K562 (cell line): Measurements from ENCODE around the gene LLPH. TPM values are rescaled to one million over a fixed set of nuclear protein-coding genes. Genes with fewer than 3 reads are reported as not detected.

Experiments used
- BHLHE40 ChIP-seq: IDR thresholded peaks from 2 replicates; pipeline ENCODE4 v1.6.1; 2011; ENCODE audit warnings: low read length, improper control_type of control experiment
- CAMTA2 ChIP-seq: fragments of 250-450 bp; sonication (Bioruptor Pico); conservative IDR thresholded peaks from 2 replicates; pipeline ENCODE4 v1.5.1; 2022
- CBX2 ChIP-seq: fragments of 200-600 bp; sonication (generic); IDR thresholded peaks from one replicate; pipeline ENCODE4 v1.6.1; 2012; ENCODE audit warnings: mild to moderate bottlenecking, low read length, inconsistent platforms; ENCODE audit not compliant: insufficient read depth, poor library complexity, severe bottlenecking
- DPF2 ChIP-seq: fragments of 450-650 bp; IDR thresholded peaks from 2 replicates; pipeline ENCODE4 v1.6.1; 2016
- LARP7 ChIP-seq: fragments of 450-650 bp; IDR thresholded peaks from 2 replicates; pipeline ENCODE4 v1.6.1; 2016
- MCM7 ChIP-seq, 2 experiments: fragments of 450-650 bp; IDR thresholded peaks; 2 replicates each; pipeline ENCODE4 v1.6.1; 2016 to 2018
- NFE2L1 ChIP-seq: fragments of 450-650 bp; IDR thresholded peaks from 2 replicates; pipeline ENCODE4 v1.6.1; 2016; ENCODE audit warnings: missing genetic modification characterization, low read depth, mild to moderate bottlenecking, missing compliant biosample characterization, moderate library complexity, borderline replicate concordance
- NR2C2 ChIP-seq, 2 experiments: fragments of 200-800 bp in 1 of 2; sonication (Bioruptor generic) in 1 of 2; sonication (generic) in 1 of 2; formaldehyde crosslinking in 1 of 2; IDR thresholded peaks; 2 replicates each; pipeline versions ENCODE4 v1.6.1 to v1.8.0; 2016 to 2022; ENCODE audit warnings: mild to moderate bottlenecking in 1 of 2, missing compliant biosample characterization in 1 of 2, missing genetic modification characterization in 1 of 2, missing genetic modification reagents in 1 of 2
- PHB2 ChIP-seq: fragments of 450-650 bp; IDR thresholded peaks from 2 replicates; pipeline ENCODE4 v1.6.1; 2017; ENCODE audit warnings: low read depth
- POLR2H ChIP-seq: IDR thresholded peaks from 2 replicates; pipeline ENCODE4 v1.6.1; 2016; ENCODE audit warnings: missing genetic modification characterization, low read depth, mild to moderate bottlenecking, control low read depth, missing compliant biosample characterization, moderate library complexity
- RBM39 ChIP-seq: fragments of 200-400 bp; formaldehyde crosslinking; optimal IDR thresholded peaks from 2 replicates; pipeline ENCODE3; 2018; ENCODE audit warnings: low read depth, low read length
- SMARCC2 ChIP-seq: fragments of 450-650 bp; IDR thresholded peaks from 2 replicates; pipeline ENCODE4 v1.6.1; 2017; ENCODE audit warnings: antibody characterized with exemption, moderate library complexity, mild to moderate bottlenecking, low read depth
- ZKSCAN1 ChIP-seq: fragments of 150-350 bp; IDR thresholded peaks from 2 replicates; pipeline ENCODE4 v1.6.1; 2016; ENCODE audit warnings: low read depth, low read length
- ZNF324 ChIP-seq: fragments of 250-450 bp; sonication (Bioruptor Pico); IDR thresholded peaks from 2 replicates; pipeline ENCODE4 v1.4.0; 2020; ENCODE audit warnings: mild to moderate bottlenecking
- ZNF384 ChIP-seq: IDR thresholded peaks from 2 replicates; pipeline ENCODE4 v1.6.1; 2012; ENCODE audit warnings: low read depth, low read length, improper control_type of control experiment
- polyA plus RNA-seq, 8 experiments: library from polyadenylated mRNA; depleted of rRNA in 4 of 8; stranded (reverse) in 5 of 8; unstranded in 3 of 8; fragments of >200 nt; fragmentation: Nextera tagmentation in 2 of 8; fragmentation: Illumina TruSeq in 1 of 8; extraction: Ambion mirVana in 2 of 8; extraction: Trizol in 1 of 8; gene quantifications; 2 replicates each; pipeline versions ENCODE4 v1.2.1 to v1.2.3, GENCODE V29; 2011 to 2014; ENCODE audit warnings: inconsistent platforms in 1 of 8, missing spikeins in 1 of 8
- total RNA-seq, 7 experiments: library from RNA; depleted of rRNA in 6 of 7; stranded (reverse); fragments of >200 nt in 6 of 7; fragmentation: Illumina TruSeq in 2 of 7; extraction: Trizol in 2 of 7; gene quantifications; 2 replicates each; pipeline versions ENCODE4 v1.2.1 to v1.2.3, GENCODE V29; 2011 to 2021; ENCODE audit warnings: low replicate concordance in 1 of 7
- TF ChIP-seq, protein P1 (sequence below): fragments of 250-450 bp; sonication (Bioruptor Pico); IDR thresholded peaks from 2 replicates; pipeline ENCODE4 v1.4.0; 2020; ENCODE audit warnings: mild to moderate bottlenecking, moderate library complexity
- TF ChIP-seq, protein P2 (sequence below): fragments of 450-650 bp; formaldehyde crosslinking; IDR thresholded peaks from 2 replicates; pipeline ENCODE4 v1.4.0; 2020; ENCODE audit warnings: mild to moderate bottlenecking, moderate library complexity
- TF ChIP-seq, protein P3 (sequence below): fragments of 250-450 bp; sonication (Bioruptor Pico); IDR thresholded peaks from 2 replicates; pipeline ENCODE4 v1.5.0; 2021
- TF ChIP-seq, protein P4 (sequence below): sonication (generic); formaldehyde crosslinking; IDR thresholded peaks from 2 replicates; pipeline ENCODE4 v1.8.1; 2023; ENCODE audit warnings: mild to moderate bottlenecking, missing genetic modification reagents
- TF ChIP-seq, protein P5 (sequence below): IDR thresholded peaks from 2 replicates; pipeline ENCODE4 v1.6.1; 2014; ENCODE audit warnings: antibody characterized with exemption

LLPH gene
- total and polyA plus RNA-seq, 9 of the 15 experiments (the other 6 are each of a cell fraction or from before 2014, with no cell fraction given): 19.1 to 87.3 (median 59.6) TPM

DNA sequence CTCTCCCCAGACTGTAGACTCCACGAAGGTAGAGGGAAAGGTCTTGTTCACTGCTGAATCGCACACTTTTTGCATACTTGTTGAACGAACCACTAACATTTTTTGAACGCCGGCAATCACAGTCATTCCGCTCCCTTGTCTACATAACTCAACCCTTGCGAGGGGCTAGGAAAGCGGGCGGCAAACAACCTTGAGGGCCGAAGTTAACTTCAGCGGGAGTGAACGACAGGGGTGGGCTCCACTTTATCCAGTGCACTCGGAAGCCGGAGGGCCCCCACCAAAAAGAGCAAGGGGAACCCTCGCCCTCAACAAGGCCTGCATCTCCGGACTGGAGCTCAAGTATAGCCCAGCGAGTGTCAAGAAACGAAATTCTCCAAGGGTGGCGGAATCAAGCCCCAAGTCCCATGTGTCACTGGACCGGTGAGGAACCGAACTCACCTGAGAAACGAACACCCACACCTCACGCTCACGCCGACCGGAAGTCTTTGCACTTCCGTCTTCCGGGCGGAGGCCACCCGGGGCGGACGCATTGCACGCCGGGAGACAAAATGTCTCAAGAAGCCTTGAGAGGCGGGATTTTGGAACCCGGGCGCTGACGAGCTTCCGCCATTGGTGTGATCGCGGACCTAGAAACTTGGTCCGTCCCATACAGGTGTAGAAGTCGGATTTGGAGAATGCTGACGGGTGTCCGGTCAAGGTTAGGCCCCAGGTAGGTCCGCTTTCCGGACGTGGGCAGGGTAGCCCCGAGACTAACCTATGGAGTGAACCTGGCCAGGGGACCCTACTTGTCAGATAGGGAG lies at the start of gene LLPH (continued):
- TF ChIP-seq, protein P1, sequence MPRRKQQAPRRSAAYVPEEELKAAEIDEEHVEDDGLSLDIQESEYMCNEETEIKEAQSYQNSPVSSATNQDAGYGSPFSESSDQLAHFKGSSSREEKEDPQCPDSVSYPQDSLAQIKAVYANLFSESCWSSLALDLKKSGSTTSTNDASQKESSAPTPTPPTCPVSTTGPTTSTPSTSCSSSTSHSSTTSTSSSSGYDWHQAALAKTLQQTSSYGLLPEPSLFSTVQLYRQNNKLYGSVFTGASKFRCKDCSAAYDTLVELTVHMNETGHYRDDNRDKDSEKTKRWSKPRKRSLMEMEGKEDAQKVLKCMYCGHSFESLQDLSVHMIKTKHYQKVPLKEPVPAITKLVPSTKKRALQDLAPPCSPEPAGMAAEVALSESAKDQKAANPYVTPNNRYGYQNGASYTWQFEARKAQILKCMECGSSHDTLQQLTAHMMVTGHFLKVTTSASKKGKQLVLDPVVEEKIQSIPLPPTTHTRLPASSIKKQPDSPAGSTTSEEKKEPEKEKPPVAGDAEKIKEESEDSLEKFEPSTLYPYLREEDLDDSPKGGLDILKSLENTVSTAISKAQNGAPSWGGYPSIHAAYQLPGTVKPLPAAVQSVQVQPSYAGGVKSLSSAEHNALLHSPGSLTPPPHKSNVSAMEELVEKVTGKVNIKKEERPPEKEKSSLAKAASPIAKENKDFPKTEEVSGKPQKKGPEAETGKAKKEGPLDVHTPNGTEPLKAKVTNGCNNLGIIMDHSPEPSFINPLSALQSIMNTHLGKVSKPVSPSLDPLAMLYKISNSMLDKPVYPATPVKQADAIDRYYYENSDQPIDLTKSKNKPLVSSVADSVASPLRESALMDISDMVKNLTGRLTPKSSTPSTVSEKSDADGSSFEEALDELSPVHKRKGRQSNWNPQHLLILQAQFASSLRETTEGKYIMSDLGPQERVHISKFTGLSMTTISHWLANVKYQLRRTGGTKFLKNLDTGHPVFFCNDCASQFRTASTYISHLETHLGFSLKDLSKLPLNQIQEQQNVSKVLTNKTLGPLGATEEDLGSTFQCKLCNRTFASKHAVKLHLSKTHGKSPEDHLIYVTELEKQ (CRISPR knock-in tag): no peak
- TF ChIP-seq, protein P2, sequence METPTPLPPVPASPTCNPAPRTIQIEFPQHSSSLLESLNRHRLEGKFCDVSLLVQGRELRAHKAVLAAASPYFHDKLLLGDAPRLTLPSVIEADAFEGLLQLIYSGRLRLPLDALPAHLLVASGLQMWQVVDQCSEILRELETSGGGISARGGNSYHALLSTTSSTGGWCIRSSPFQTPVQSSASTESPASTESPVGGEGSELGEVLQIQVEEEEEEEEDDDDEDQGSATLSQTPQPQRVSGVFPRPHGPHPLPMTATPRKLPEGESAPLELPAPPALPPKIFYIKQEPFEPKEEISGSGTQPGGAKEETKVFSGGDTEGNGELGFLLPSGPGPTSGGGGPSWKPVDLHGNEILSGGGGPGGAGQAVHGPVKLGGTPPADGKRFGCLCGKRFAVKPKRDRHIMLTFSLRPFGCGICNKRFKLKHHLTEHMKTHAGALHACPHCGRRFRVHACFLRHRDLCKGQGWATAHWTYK (CRISPR knock-in tag): no peak
- peak; percentile 84 for TF ChIP-seq POLR2H (tag)
- TF ChIP-seq ZNF324 (CRISPR knock-in tag): no peak
- TF ChIP-seq PHB2: no peak
- no peak for TF ChIP-seq ZKSCAN1
- no peak for TF ChIP-seq NR2C2 (CRISPR knock-in tag; IDR thresholded peaks at IDR 0.05)
- peak; percentile 78; the same call in 1 of the 2 replicates for TF ChIP-seq NR2C2 (tag; IDR thresholded peaks at IDR 0.05)
- TF ChIP-seq DPF2: no peak
- TF ChIP-seq RBM39: no peak
- no peak for TF ChIP-seq NFE2L1
- no peak for TF ChIP-seq LARP7
- TF ChIP-seq MCM7 (IDR thresholded peaks at IDR 0.05): no peak
- no peak for TF ChIP-seq ZNF384
- no peak for TF ChIP-seq CAMTA2 (CRISPR knock-in tag)
- TF ChIP-seq, protein P3, sequence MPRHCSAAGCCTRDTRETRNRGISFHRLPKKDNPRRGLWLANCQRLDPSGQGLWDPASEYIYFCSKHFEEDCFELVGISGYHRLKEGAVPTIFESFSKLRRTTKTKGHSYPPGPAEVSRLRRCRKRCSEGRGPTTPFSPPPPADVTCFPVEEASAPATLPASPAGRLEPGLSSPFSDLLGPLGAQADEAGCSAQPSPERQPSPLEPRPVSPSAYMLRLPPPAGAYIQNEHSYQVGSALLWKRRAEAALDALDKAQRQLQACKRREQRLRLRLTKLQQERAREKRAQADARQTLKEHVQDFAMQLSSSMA (CRISPR knock-in tag): no peak
- TF ChIP-seq, protein P4, sequence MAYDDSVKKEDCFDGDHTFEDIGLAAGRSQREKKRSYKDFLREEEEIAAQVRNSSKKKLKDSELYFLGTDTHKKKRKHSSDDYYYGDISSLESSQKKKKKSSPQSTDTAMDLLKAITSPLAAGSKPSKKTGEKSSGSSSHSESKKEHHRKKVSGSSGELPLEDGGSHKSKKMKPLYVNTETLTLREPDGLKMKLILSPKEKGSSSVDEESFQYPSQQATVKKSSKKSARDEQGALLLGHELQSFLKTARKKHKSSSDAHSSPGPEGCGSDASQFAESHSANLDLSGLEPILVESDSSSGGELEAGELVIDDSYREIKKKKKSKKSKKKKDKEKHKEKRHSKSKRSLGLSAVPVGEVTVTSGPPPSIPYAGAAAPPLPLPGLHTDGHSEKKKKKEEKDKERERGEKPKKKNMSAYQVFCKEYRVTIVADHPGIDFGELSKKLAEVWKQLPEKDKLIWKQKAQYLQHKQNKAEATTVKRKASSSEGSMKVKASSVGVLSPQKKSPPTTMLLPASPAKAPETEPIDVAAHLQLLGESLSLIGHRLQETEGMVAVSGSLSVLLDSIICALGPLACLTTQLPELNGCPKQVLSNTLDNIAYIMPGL: no peak
- no peak for TF ChIP-seq SMARCC2
- TF ChIP-seq, protein P5, sequence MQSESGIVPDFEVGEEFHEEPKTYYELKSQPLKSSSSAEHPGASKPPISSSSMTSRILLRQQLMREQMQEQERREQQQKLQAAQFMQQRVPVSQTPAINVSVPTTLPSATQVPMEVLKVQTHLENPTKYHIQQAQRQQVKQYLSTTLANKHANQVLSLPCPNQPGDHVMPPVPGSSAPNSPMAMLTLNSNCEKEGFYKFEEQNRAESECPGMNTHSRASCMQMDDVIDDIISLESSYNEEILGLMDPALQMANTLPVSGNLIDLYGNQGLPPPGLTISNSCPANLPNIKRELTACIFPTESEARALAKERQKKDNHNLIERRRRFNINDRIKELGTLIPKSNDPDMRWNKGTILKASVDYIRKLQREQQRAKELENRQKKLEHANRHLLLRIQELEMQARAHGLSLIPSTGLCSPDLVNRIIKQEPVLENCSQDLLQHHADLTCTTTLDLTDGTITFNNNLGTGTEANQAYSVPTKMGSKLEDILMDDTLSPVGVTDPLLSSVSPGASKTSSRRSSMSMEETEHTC: no peak
- TF ChIP-seq BHLHE40: no peak
- TF ChIP-seq CBX2: no peak
